SK-N-SH treated with all-trans-retinoic acid at 6 μM for 48 hours (cell line): ENCODE results near the gene SLC1A4.

Experiments used
- ATAC-seq: fragments of 200-7000 bp; cut with Tn5 transposase; 3 replicates; pipeline ENCODE4 v1.9.1; 2020; ENCODE audit warnings: mild to moderate bottlenecking, moderate library complexity
- ARNTL ChIP-seq: fragments of 450-650 bp; formaldehyde crosslinking; IDR thresholded peaks from 2 replicates; pipeline ENCODE4 v1.5.0; 2020; ENCODE audit warnings: low read depth, mild to moderate bottlenecking, moderate library complexity, borderline replicate concordance
- BACH2 ChIP-seq: fragments of 250-450 bp; sonication (Bioruptor Pico); IDR thresholded peaks from 2 replicates; pipeline ENCODE4 v1.9.0; 2021; ENCODE audit warnings: mild to moderate bottlenecking, borderline replicate concordance
- CREB5 ChIP-seq: fragments of 250-450 bp; sonication (Bioruptor Pico); IDR thresholded peaks from 2 replicates; pipeline ENCODE4 v1.5.1; 2020; ENCODE audit warnings: low read depth, mild to moderate bottlenecking, moderate library complexity
- CSDC2 ChIP-seq: fragments of 250-450 bp; sonication (Bioruptor Pico); IDR thresholded peaks from 2 replicates; pipeline ENCODE4 v1.5.0; 2020; ENCODE audit warnings: mild to moderate bottlenecking, moderate library complexity
- CSRNP3 ChIP-seq: fragments of 250-450 bp; sonication (Bioruptor Pico); IDR thresholded peaks from 2 replicates; pipeline ENCODE4 v1.5.1; 2021; ENCODE audit warnings: mild to moderate bottlenecking, moderate library complexity
- ESRRG ChIP-seq: fragments of 250-450 bp; sonication (Bioruptor Pico); IDR thresholded peaks from 2 replicates; pipeline ENCODE4 v1.6.1; 2021; ENCODE audit warnings: mild to moderate bottlenecking
- GLIS3 ChIP-seq: fragments of 250-450 bp; sonication (Bioruptor Pico); IDR thresholded peaks from 2 replicates; pipeline ENCODE4 v1.5.0; 2020; ENCODE audit warnings: mild to moderate bottlenecking, moderate library complexity
- ISL1 ChIP-seq: fragments of 250-450 bp; sonication (Bioruptor Pico); IDR thresholded peaks from 2 replicates; pipeline ENCODE4 v2.1.2; 2022; ENCODE audit warnings: mild to moderate bottlenecking, moderate library complexity
- OSR1 ChIP-seq: fragments of 250-450 bp; sonication (Bioruptor Pico); IDR thresholded peaks from 2 replicates; pipeline ENCODE4 v1.8.0; 2022; ENCODE audit warnings: moderate library complexity, mild to moderate bottlenecking, inconsistent platforms
- PATZ1 ChIP-seq: fragments of 250-450 bp; sonication (Bioruptor Pico); IDR thresholded peaks from 2 replicates; pipeline ENCODE4 v1.8.0; 2020; ENCODE audit warnings: mild to moderate bottlenecking, moderate library complexity, borderline replicate concordance
- POU6F1 ChIP-seq: fragments of 250-450 bp; sonication (Bioruptor Pico); IDR thresholded peaks from 2 replicates; pipeline ENCODE4 v1.8.0; 2021; ENCODE audit warnings: low read depth, mild to moderate bottlenecking, moderate library complexity, borderline replicate concordance
- PPARA ChIP-seq: fragments of 250-450 bp; sonication (Bioruptor Pico); IDR thresholded peaks from 2 replicates; pipeline ENCODE4 v1.5.0; 2020; ENCODE audit warnings: mild to moderate bottlenecking, borderline replicate concordance
- RARB ChIP-seq: fragments of 250-450 bp; sonication (Bioruptor Pico); IDR thresholded peaks from 2 replicates; pipeline ENCODE4 v1.8.0; 2021; ENCODE audit warnings: mild to moderate bottlenecking, moderate library complexity
- SNAI2 ChIP-seq: fragments of 250-450 bp; sonication (Bioruptor Pico); IDR thresholded peaks from 2 replicates; pipeline ENCODE4 v1.5.0; 2020; ENCODE audit warnings: mild to moderate bottlenecking, moderate library complexity
- TCF4 ChIP-seq: fragments of 250-450 bp; sonication (Bioruptor Pico); IDR thresholded peaks from 2 replicates; pipeline ENCODE4 v1.8.0; 2021; ENCODE audit warnings: mild to moderate bottlenecking, moderate library complexity, borderline replicate concordance
- TOX ChIP-seq: fragments of 250-450 bp; sonication (Bioruptor Pico); IDR thresholded peaks from 2 replicates; pipeline ENCODE4 v1.8.0; 2021; ENCODE audit warnings: mild to moderate bottlenecking, moderate library complexity, borderline replicate concordance
- TSHZ2 ChIP-seq: fragments of 250-450 bp; sonication (Bioruptor Pico); IDR thresholded peaks from 2 replicates; pipeline ENCODE4 v1.5.0; 2020; ENCODE audit warnings: mild to moderate bottlenecking, moderate library complexity
- ZC3H10 ChIP-seq: fragments of 250-450 bp; sonication (Bioruptor Pico); IDR thresholded peaks from 2 replicates; pipeline ENCODE4 v1.5.1; 2021; ENCODE audit warnings: mild to moderate bottlenecking, moderate library complexity
- ZFP3 ChIP-seq: fragments of 250-450 bp; sonication (Bioruptor Pico); IDR thresholded peaks from 2 replicates; pipeline ENCODE4 v1.5.0; 2020; ENCODE audit warnings: mild to moderate bottlenecking, moderate library complexity
- ZFP30 ChIP-seq: fragments of 450-650 bp; formaldehyde crosslinking; IDR thresholded peaks from 2 replicates; pipeline ENCODE4 v1.5.0; 2022; ENCODE audit warnings: mild to moderate bottlenecking, moderate library complexity
- ZNF565 ChIP-seq: fragments of 450-650 bp; formaldehyde crosslinking; conservative IDR thresholded peaks from 2 replicates; pipeline ENCODE4 v1.5.0; 2020; ENCODE audit warnings: low read depth, mild to moderate bottlenecking, moderate library complexity
- ZNF70 ChIP-seq: fragments of 450-650 bp; formaldehyde crosslinking; IDR thresholded peaks from 2 replicates; pipeline ENCODE4 v1.5.0; 2020; ENCODE audit warnings: mild to moderate bottlenecking, moderate library complexity
- ZNF8 ChIP-seq: fragments of 450-650 bp; formaldehyde crosslinking; IDR thresholded peaks from 2 replicates; pipeline ENCODE4 v1.5.0; 2020; ENCODE audit warnings: mild to moderate bottlenecking, moderate library complexity

Gene SLC1A4

GRCh38 chr2:65013776-65014175 lies 24.6 kb downstream of the SLC1A4 start:
- TF ChIP-seq SNAI2 (CRISPR knock-in tag) (no peak), OSR1 (no peak), RARB (CRISPR knock-in tag) (no peak)
- no peak for ATAC-seq

- TF ChIP-seq ZNF70 (CRISPR knock-in tag) (no peak), CSRNP3 (CRISPR knock-in tag) (no peak), ISL1 (no peak), ZC3H10 (CRISPR knock-in tag) (no peak), POU6F1 (CRISPR knock-in tag) (no peak), CSDC2 (CRISPR knock-in tag) (no peak), SNAI2 (CRISPR knock-in tag) (no peak), ZFP30 (CRISPR knock-in tag) (no peak), OSR1 (no peak), ZFP3 (CRISPR knock-in tag) (no peak), ZNF8 (CRISPR knock-in tag) (no peak), ZNF565 (CRISPR knock-in tag) (no peak), BACH2 (CRISPR knock-in tag) (no peak)
- TF ChIP-seq, all 23 proteins: peak for 0
These were observed 26.5 kb downstream of the SLC1A4 start for GRCh38 chr2:65015731-65016130.

GRCh38 chr2:65016789-65017188 lies 27.6 kb downstream of the SLC1A4 start:
- no peak for ATAC-seq
- TF ChIP-seq TCF4 (no peak), GLIS3 (CRISPR knock-in tag) (no peak), PATZ1 (no peak), TOX (CRISPR knock-in tag) (no peak), BACH2 (CRISPR knock-in tag) (no peak), ISL1 (no peak), ESRRG (CRISPR knock-in tag) (no peak), PPARA (CRISPR knock-in tag) (no peak), ZNF70 (CRISPR knock-in tag) (no peak), SNAI2 (CRISPR knock-in tag) (no peak), POU6F1 (CRISPR knock-in tag) (no peak)

More at GRCh38 chr2:65015731-65016130, 26.5 kb downstream of the SLC1A4 start:
- no peak for ATAC-seq

- ATAC-seq: no peak
- no peak for TF ChIP-seq TSHZ2
- TF ChIP-seq ZNF70 (CRISPR knock-in tag): no peak
- no peak for TF ChIP-seq CREB5 (CRISPR knock-in tag)
- no peak for TF ChIP-seq ARNTL (CRISPR knock-in tag)
- TF ChIP-seq ZNF565 (CRISPR knock-in tag): no peak
- TF ChIP-seq ZFP3 (CRISPR knock-in tag): no peak
- TF ChIP-seq SNAI2 (CRISPR knock-in tag): no peak
- TF ChIP-seq RARB (CRISPR knock-in tag): no peak
- no peak for TF ChIP-seq CSRNP3 (CRISPR knock-in tag)
- TF ChIP-seq ZNF8 (CRISPR knock-in tag): no peak
- TF ChIP-seq PPARA (CRISPR knock-in tag): no peak
These were observed 28.1 kb downstream of the SLC1A4 start for GRCh38 chr2:65017335-65017734.
